Measurements from ENCODE around the gene ARHGEF6.

The ARHGEF6 gene

GRCh38 chrX:136694431-136695087 lies 86.2 kb downstream of the ARHGEF6 start:
- DNase-seq (ENCODE audit: low spot score): peak; percentile 66

- no peak for DNase-seq (ENCODE audit: low spot score)
These were observed 88.5 kb downstream of the ARHGEF6 start for GRCh38 chrX:136692271-136692670.

- peak; percentile 34 for DNase-seq (ENCODE audit: low spot score)
These were observed 89.5 kb downstream of the ARHGEF6 start for GRCh38 chrX:136691028-136691809.

- DNase-seq (ENCODE audit: low spot score): peak; percentile 22
These were observed 91.3 kb downstream of the ARHGEF6 start for GRCh38 chrX:136689436-136689835.

GRCh38 chrX:136687457-136687856 lies 93.3 kb downstream of the ARHGEF6 start:
- peak; percentile 24 for DNase-seq (ENCODE audit: low spot score)

GRCh38 chrX:136684120-136684519 lies 96.6 kb downstream of the ARHGEF6 start:
- no peak for DNase-seq (ENCODE audit: low spot score)

GRCh38 chrX:136679531-136679930 lies 101.2 kb downstream of the ARHGEF6 start:
- DNase-seq (ENCODE audit: low spot score): no peak

- DNase-seq (ENCODE audit: low spot score): peak; percentile 61
These were observed 106.3 kb downstream of the ARHGEF6 start for GRCh38 chrX:136674270-136674985.

- DNase-seq (ENCODE audit: low spot score): no peak
These were observed 109.6 kb downstream of the ARHGEF6 start for GRCh38 chrX:136671006-136671610.

- no peak for DNase-seq (ENCODE audit: low spot score)
These were observed 113.1 kb downstream of the ARHGEF6 start for GRCh38 chrX:136667446-136668168.

GRCh38 chrX:136666088-136666487 lies 114.6 kb downstream of the ARHGEF6 start:
- DNase-seq (ENCODE audit: low spot score): no peak

- DNase-seq (ENCODE audit: low spot score): no peak
These were observed 115.4 kb downstream of the ARHGEF6 start for GRCh38 chrX:136665258-136665900.

- no peak for DNase-seq (ENCODE audit: low spot score)
These were observed 117.8 kb downstream of the ARHGEF6 start for GRCh38 chrX:136662976-136663375.

- peak; percentile 36 for DNase-seq (ENCODE audit: low spot score)
These were observed 118.6 kb downstream of the ARHGEF6 start for GRCh38 chrX:136662104-136662503.

GRCh38 chrX:136660896-136661295 lies 119.8 kb downstream of the ARHGEF6 start:
- no peak for DNase-seq (ENCODE audit: low spot score)

- no peak for DNase-seq (ENCODE audit: low spot score)
These were observed 121.6 kb downstream of the ARHGEF6 start for GRCh38 chrX:136659174-136659573.

- peak; percentile 39 for DNase-seq (ENCODE audit: low spot score)
These were observed 122.6 kb downstream of the ARHGEF6 start for GRCh38 chrX:136658151-136658550.

GRCh38 chrX:136656361-136656964 lies 124.3 kb downstream of the ARHGEF6 start:
- DNase-seq (ENCODE audit: low spot score): no peak

- DNase-seq (ENCODE audit: low spot score): no peak
These were observed 127.7 kb downstream of the ARHGEF6 start for GRCh38 chrX:136652822-136653723.

- DNase-seq (ENCODE audit: low spot score): no peak
These were observed 129.9 kb downstream of the ARHGEF6 start for GRCh38 chrX:136650811-136651210.

All from CD4-positive, alpha-beta T cell treated with Interleukin-6 at 100 ng/mL for 8 hours (primary cell).